Activated T-cell treated with anti-CD3 and anti-CD28 coated beads for 4 hours (primary cell): Measurements from ENCODE around the gene ZNF385B.

Experiments
- DNase-seq: peaks from one replicate; pipeline ENCODE4 v3.0.0-alpha.2; 2020

Gene ZNF385B

GRCh38 chr2:179539124-179539511 is 322.3 kb downstream of the ZNF385B start:
- no peak for DNase-seq

- DNase-seq: no peak
Observed at GRCh38 chr2:179538406-179539123, 322.8 kb downstream of the ZNF385B start.

DNA sequence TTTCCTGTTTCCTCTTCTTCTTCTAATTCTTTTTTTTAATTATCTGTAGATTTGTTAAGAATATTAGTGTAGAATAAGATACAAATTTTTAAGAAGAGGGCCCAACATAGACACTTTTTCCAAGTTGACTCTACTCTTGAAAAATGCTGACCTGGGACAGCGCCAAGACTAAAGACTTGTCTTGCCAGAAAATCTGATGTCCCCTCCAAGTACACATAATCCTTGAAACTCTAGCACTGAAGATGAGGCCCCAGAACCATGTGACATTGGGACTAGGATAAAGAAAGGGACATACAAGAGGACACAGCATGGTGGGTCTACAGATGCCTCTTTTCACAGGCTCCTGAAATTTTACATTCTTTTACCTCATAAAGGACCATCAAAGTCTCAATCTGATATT is 325.2 kb downstream of the ZNF385B start:
- no peak for DNase-seq

- no peak for DNase-seq
Observed at GRCh38 chr2:179533875-179534274, 327.5 kb downstream of the ZNF385B start.

DNA sequence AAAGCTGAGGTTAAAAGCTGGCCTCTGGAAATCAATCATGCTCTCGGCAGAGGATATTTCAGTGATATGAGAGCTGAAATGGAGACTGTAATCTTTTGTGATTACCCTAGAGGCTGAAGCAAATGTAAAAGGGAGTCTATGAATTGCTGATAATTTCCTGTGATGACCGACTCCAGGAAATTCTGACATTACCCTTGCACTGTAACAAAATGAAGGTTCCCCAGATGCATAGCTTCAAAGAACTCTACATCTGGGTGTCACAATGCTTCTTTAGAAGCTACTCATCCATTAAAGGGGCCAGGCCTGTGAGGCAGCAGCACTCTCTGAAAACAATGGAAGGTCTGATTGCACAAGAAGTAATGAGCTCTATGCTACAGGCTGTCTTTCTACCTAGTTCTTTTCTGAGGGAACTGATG is 328.5 kb downstream of the ZNF385B start:
- DNase-seq: no peak

GRCh38 chr2:179528576-179529069 is 332.8 kb downstream of the ZNF385B start:
- DNase-seq: no peak

DNA sequence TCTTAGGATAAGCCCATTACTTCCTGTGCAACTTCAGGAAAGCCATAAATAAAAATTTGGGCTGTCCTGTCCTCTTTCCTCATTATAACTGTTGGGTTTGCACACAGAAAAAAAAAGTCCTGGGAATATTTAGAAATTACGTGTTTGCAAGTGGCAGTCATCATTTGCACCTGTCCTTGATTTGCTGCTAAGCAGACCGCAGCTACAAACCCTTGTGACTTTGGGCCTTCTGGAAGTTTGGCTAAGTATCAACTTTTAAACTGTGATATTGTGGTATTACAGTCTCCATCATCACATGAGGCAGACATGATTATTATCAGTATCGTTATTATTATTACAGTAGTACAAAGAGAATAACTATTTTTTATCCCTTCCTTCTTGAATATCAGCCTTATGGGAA is 336.1 kb downstream of the ZNF385B start:
- DNase-seq: no peak

DNA sequence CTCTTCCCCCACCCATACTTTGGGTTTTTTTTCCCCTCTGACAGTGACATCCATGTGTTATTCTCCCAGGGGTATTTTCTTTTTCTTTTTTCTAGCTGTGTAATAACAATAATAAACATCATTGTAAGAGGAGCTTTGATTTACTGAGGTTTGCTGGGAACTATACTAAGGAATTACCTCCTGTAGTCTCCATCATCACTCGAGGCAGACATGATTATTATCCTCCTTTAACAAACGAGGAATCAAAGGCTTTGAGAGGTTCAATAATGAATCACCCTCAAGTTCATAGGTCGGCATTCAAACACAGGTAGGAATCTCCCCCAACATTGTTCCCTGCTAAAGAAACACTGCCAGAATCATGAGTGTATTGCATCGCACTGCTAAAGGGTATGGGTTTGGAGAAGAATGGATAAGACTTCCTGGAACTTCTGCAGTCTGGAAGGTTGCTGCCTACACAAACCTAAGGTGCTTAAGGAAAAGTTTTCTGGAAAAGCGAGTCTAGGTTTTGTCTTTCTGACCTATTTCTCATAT is 336.5 kb downstream of the ZNF385B start:
- no peak for DNase-seq

DNA sequence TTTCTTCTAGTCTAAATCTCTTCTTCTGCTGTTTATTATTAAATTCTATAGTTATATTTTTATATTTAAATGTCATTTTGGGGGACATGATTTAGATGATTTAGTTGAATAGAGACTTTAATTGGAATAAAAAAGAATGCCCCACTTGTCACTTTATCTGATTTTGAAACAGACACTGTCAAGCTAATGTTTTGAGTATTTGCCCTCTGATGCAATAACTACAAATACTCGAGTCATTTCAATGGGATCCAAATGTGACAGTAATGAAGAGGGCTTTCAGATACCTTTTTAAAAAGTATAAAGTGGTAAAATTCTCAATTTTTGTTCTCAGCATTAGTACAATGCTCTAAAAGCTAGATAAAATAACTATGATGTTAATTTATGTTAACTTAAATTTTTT is 339.5 kb downstream of the ZNF385B start:
- DNase-seq: no peak

DNA sequence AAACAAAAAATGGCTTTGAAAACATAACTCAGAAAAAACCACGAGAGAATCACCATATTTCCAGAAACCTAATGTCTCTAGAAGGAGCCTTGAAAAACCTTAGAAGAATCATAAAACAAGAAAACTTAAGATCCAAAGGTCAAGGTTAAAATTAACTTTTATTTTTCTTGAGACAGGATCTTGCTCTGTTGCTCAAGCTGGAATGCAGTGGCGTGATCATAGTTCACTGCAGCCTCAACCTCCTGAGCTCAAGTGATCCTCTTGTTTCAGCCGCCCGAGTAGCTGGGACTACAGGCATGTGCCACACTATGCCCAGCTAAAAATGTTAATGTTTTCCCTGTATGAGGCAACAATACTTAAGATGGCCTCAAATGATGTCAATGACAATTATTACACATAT is 342.6 kb downstream of the ZNF385B start:
- DNase-seq: no peak

DNA sequence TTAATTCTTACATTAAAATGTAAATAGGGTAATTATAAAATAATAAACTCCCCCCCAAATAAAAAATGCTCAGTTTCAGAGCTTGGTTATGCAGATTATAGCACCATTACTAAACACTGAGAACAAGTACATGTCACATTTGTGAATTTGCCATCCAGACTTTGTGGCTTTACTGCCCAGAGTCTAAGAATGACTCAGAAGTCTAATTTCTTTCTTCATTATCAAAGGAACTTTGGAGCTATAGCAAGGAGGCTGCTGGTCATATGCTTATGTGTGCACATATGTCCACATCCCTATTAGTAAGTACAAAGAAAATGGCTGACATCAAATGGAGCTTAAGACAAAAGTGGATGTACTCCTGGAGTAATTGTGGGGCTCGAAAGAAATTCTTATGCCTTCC is 348.2 kb downstream of the ZNF385B start:
- DNase-seq: no peak

DNA sequence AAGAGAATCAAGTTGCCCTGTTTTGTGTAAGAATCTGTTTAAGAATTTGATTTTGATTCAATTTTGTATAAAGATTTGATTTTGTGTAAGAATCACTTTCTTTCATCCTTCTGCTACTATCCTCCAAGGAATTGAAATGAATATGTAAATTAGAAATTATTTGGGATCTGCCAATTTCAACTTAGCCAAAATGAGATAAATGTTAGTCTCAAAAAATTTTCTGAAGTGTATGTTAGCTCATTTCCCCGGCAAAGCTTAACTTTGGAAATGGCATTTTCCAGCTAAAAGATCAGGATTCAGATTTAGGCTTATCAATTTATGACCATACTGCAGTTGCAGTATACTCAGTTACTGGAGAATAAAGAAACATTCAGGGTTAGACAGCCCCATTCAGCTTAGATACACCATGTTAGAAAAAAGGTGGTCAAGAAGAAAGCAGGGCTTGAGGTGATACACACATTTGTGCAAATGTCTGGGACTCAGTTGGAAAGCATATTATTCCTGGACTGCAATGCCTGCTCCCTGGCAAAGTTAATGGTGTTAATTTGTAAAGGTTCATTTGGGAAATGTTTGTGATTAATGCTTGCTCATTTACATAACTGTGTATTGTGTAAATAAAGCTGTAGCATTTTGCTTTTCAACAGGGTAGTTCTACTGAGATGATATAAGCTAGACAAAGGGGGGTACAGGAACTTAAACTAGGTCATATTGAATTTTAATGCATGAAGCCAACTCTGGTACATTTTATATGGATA is 349.0 kb downstream of the ZNF385B start:
- no peak for DNase-seq

GRCh38 chr2:179511105-179511789 is 350.2 kb downstream of the ZNF385B start:
- no peak for DNase-seq

DNA sequence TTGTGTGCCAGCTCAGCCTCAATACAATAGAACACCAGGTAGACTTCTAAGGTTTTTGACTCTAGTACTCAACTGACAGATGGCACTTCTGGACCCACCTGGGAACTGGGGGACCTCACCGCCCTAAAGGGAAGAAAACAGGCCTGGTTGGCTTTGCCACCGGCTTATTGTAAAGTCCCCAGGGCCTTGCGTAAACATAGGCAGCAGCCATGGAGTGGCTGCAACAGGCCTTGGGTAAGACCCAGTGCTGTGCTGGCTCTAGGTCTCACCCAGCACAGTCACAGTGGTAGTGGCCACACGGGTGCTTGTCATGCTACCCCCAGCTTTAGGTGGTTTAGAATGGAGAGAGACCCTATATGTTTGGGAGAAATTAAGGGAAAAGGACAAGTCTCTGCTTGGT is 366.1 kb downstream of the ZNF385B start:
- no peak for DNase-seq

DNA sequence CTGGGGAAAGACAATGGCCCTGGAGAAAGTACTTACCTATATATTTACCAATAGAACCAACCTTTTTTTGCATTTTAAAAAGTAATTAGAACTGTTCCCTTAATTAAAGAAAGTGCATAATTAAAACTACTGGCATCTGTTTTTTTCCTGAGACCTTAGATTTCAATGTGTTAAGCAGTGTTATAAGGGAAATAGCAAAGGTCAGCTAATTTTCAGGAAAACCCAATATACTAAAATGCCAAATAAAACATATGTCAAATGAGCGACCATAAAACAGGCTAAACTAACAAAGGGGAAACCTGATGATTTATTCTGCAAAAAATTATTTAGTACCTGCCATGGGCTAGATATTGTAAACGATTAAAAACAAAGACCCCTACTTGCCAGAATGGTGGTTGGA is 372.8 kb downstream of the ZNF385B start:
- no peak for DNase-seq

DNA sequence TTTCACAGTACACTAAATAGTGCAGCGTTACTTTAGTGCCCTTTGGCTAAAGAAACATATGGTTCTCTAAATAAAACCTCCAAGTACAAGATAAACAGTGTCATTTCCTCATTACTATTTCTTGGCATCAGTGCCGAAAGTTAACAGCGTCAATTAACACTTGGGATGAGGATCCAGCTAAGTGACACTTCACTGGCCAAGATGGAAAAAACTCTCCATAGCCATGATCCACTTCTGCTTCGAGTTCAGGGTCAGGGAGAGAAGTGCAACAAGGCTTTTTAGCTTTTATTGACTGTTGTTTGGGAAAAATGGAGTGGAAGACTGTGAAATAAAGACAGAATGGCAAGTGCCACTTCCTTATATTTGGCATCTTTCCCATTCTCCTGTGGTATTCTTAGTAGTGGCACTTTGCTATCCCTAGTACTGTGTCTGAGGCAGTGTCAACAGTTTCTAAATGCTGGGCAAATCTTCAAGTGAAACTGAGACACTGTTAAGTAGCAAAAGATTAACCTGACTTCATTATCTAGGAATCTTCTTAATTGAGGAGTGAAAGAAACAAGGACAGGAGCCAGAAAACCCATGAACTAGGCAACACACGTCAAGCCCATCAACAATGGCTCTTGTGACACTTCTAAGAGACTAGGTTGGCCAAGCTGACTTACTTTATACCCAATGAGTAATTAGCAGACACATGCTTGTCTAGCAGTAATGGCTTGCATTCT is 374.2 kb downstream of the ZNF385B start:
- DNase-seq: no peak

GRCh38 chr2:179483131-179483530 is 378.3 kb downstream of the ZNF385B start:
- DNase-seq: no peak

- DNase-seq: no peak
Observed at GRCh38 chr2:179479947-179480346, 381.5 kb downstream of the ZNF385B start.

- no peak for DNase-seq
Observed at GRCh38 chr2:179478771-179479170, 382.6 kb downstream of the ZNF385B start.

- DNase-seq: no peak
Observed at GRCh38 chr2:179470992-179471391, 390.4 kb downstream of the ZNF385B start.

DNA sequence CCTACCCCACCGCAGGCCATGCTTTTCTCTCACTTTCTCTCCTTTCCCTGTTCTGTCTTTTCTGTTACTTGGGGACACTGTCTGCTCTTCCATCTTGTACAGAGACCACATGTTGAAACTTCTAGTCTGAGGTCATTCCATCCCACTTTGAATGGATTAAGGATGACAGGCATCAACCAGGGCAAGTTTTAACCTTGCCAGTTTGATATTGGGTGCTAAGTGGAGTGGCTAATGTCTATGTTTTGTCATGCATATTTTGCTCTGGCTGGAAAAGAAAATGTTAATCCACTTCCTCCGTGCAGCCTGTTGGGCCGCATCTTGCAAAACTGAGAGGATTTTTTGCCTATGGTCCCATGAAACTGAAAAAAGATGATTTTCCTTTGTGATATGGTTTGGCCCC is 391.3 kb downstream of the ZNF385B start:
- DNase-seq: no peak

GRCh38 chr2:179467960-179468359 is 393.5 kb downstream of the ZNF385B start:
- DNase-seq: no peak

GRCh38 chr2:179467111-179467510 is 394.3 kb downstream of the ZNF385B start:
- DNase-seq: no peak
